GM12865 (cell line): ENCODE measurements around the gene NUP133.

Experiments
- DNase-seq: peaks from one replicate; pipeline ENCODE4 v3.0.0; 2010; ENCODE audit warnings: low read depth
- H3K4me3 ChIP-seq: 2 replicates; pipeline ENCODE4 v1.5.1; 2011; ENCODE audit warnings: mild to moderate bottlenecking, low read depth, low read length, control low read depth
- CTCF ChIP-seq: IDR thresholded peaks from 2 replicates; pipeline ENCODE4 v1.5.1; 2011; ENCODE audit warnings: low read length, control low read depth, low read depth, inconsistent platforms; ENCODE audit not compliant: insufficient read depth; ENCODE audit errors: missing control alignments

Gene NUP133

GRCh38 chr1:229508823-229509337, 739 bp upstream of the NUP133 start:
- H3K4me3 ChIP-seq: peak overlapping the region; percentile 80
- peak; percentile 6 for DNase-seq
- TF ChIP-seq CTCF: no peak

- TF ChIP-seq CTCF: no peak
- DNase-seq: no peak
- peak overlapping the region; percentile 80 for H3K4me3 ChIP-seq
Measured at GRCh38 chr1:229507502-229507901, 639 bp downstream of the NUP133 start.

- H3K4me3 ChIP-seq: peak overlapping the region; percentile 80; the same call in 1 of the 2 replicates
- TF ChIP-seq CTCF: no peak
- no peak for DNase-seq
Measured at GRCh38 chr1:229506633-229507032, 1.5 kb downstream of the NUP133 start.

- no peak for TF ChIP-seq CTCF
- no peak overlapping the region for H3K4me3 ChIP-seq
- DNase-seq: no peak
Measured at GRCh38 chr1:229495782-229496181, 12.4 kb downstream of the NUP133 start.

GRCh38 chr1:229487181-229487580, 21.0 kb downstream of the NUP133 start:
- no peak for DNase-seq
- H3K4me3 ChIP-seq: no peak overlapping the region
- no peak for TF ChIP-seq CTCF

GRCh38 chr1:229485318-229485717, 22.8 kb downstream of the NUP133 start:
- no peak overlapping the region for H3K4me3 ChIP-seq
- DNase-seq: no peak
- no peak for TF ChIP-seq CTCF

GRCh38 chr1:229482511-229482910, 25.6 kb downstream of the NUP133 start:
- no peak for DNase-seq
- no peak for TF ChIP-seq CTCF
- H3K4me3 ChIP-seq: no peak overlapping the region
